ENCODE data around the gene KLK10.

The KLK10 gene

DNA sequence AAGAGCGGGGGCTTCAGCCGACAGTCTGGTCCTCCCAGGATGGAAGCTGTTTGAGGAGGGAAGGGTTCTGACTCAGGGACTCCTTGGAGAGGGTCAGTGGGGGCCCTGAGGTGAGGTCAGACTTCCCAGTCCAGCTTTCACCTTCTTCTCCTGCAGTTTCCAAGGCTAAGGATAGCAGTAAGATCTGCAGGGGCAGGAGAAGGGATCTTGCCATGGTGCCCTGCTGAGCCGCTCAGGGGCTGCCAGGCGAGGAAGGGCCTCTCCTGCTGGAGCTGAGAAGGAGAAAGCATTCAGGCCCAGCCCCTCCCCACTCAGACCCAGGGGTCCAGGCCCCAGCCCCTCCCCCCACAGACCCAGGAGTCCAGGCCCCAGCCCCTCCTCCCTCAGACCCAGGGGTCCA lies 37.3 kb downstream of the KLK10 start:
- Histone ChIP-seq H3K9ac (ENCODE audit: low read depth, low read length) (no peak overlapping the region), H2AFZ (ENCODE audit: low read depth, low read length) (no peak overlapping the region), H3K4me1 (ENCODE audit: insufficient read depth, low read length) (no peaks in the 10 kb centered on the region), H3K27me3 (ENCODE audit: insufficient read depth, low read length, poor library complexity) (peaks cover 3% of the 10 kb centered on the region), H4K20me1 (ENCODE audit: insufficient read depth, low read length) (no peaks in the 10 kb centered on the region), H3K27ac (ENCODE audit: low read length) (no peak overlapping the region), H3K36me3 (ENCODE audit: insufficient read depth, low read length) (no peaks in the 10 kb centered on the region), H3K79me2 (ENCODE audit: insufficient read depth, low read length) (no peaks in the 10 kb centered on the region), H3K4me3 (ENCODE audit: low read depth in 1 of 2, low read length in 2 of 2) (no peak overlapping the region), H3K9me3 (ENCODE audit: insufficient read depth, low read length, severe bottlenecking) (no peaks in the 10 kb centered on the region), H3K4me2 (ENCODE audit: insufficient read depth, low read length) (no peak overlapping the region)
- no peak for TF ChIP-seq EZH2 (IDR thresholded peaks at IDR 0.05; ENCODE audit: borderline replicate concordance, low read depth, low read length, severe bottlenecking)
- TF ChIP-seq, protein P1, sequence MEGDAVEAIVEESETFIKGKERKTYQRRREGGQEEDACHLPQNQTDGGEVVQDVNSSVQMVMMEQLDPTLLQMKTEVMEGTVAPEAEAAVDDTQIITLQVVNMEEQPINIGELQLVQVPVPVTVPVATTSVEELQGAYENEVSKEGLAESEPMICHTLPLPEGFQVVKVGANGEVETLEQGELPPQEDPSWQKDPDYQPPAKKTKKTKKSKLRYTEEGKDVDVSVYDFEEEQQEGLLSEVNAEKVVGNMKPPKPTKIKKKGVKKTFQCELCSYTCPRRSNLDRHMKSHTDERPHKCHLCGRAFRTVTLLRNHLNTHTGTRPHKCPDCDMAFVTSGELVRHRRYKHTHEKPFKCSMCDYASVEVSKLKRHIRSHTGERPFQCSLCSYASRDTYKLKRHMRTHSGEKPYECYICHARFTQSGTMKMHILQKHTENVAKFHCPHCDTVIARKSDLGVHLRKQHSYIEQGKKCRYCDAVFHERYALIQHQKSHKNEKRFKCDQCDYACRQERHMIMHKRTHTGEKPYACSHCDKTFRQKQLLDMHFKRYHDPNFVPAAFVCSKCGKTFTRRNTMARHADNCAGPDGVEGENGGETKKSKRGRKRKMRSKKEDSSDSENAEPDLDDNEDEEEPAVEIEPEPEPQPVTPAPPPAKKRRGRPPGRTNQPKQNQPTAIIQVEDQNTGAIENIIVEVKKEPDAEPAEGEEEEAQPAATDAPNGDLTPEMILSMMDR (IDR thresholded peaks at IDR 0.05; ENCODE audit: borderline replicate concordance, extremely low read depth, low read length, poor library complexity, severe bottlenecking) = no peak
- DNase-seq (no peak), ATAC-seq (ENCODE audit: insufficient read depth, low read depth) (no peak)

DNA sequence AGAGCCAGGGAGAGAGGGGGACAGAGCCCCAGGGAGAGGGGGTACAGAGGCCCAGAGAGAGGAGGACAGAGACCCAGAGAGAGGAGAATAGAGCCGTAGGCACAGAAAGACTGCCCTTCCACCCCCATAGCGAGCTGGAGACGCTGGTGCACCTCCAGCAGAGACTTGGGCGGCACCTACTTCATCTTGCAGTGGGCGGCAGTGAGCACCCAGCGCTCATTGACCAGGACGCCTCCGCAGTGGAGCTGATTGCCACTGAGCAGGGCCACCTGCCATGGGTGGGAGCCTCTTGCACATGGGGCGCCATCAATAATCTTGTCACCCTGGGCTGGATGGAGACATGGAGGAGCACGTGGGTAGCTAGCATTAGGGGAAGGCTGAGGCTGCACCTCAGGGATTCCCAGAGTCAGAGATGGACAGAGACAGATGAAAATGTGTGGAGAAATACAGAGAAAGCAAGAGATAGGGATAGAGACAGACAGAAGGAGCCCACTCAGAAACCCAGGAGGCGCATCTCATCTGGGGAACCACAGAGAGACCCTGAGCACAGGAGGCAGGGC lies 37.8 kb downstream of the KLK10 start:
- Histone ChIP-seq H4K20me1 (ENCODE audit: insufficient read depth, low read length) (no peaks in the 10 kb centered on the region), H3K79me2 (ENCODE audit: insufficient read depth, low read length) (no peaks in the 10 kb centered on the region), H2AFZ (ENCODE audit: low read depth, low read length) (no peak overlapping the region), H3K4me3 (ENCODE audit: low read depth in 1 of 2, low read length in 2 of 2) (no peak overlapping the region), H3K9ac (ENCODE audit: low read depth, low read length) (no peak overlapping the region), H3K4me2 (ENCODE audit: insufficient read depth, low read length) (no peak overlapping the region), H3K27me3 (ENCODE audit: insufficient read depth, low read length, poor library complexity) (no peaks in the 10 kb centered on the region), H3K4me1 (ENCODE audit: insufficient read depth, low read length) (no peaks in the 10 kb centered on the region), H3K36me3 (ENCODE audit: insufficient read depth, low read length) (no peaks in the 10 kb centered on the region), H3K27ac (ENCODE audit: low read length) (no peak overlapping the region), H3K9me3 (ENCODE audit: insufficient read depth, low read length, severe bottlenecking) (no peaks in the 10 kb centered on the region)
- TF ChIP-seq, protein P1 (IDR thresholded peaks at IDR 0.05; ENCODE audit: borderline replicate concordance, extremely low read depth, low read length, poor library complexity, severe bottlenecking) = no peak
- no peak for TF ChIP-seq EZH2 (IDR thresholded peaks at IDR 0.05; ENCODE audit: borderline replicate concordance, low read depth, low read length, severe bottlenecking)
- DNase-seq (no peak), ATAC-seq (ENCODE audit: insufficient read depth, low read depth) (no peak)

DNA sequence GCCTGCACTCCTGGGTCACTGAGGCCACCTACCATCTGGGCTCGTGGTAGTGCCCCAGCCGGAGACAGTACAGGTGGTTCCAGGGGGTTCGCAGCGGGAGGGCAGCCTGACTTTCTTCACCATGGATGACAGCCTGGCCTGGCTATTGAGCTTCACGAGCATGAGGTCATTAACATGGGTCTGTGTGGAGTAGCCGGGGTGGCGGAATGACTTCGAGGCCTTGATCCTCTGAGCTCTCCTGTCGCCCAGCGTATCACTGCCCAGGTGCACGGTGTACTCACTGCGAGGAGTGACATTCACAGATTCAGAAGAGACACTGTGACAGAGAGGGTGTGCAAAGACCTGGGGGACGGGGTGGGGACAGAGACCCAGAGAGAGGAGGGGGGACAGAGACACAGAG lies 39.3 kb downstream of the KLK10 start:
- H3K36me3 ChIP-seq (ENCODE audit: insufficient read depth, low read length) = no peaks in the 10 kb centered on the region
- no peaks in the 10 kb centered on the region for H3K4me1 ChIP-seq (ENCODE audit: insufficient read depth, low read length)
- TF ChIP-seq EZH2 (IDR thresholded peaks at IDR 0.05; ENCODE audit: borderline replicate concordance, low read depth, low read length, severe bottlenecking) = no peak
- TF ChIP-seq, protein P1 (IDR thresholded peaks at IDR 0.05; ENCODE audit: borderline replicate concordance, extremely low read depth, low read length, poor library complexity, severe bottlenecking) = no peak
- H2AFZ ChIP-seq (ENCODE audit: low read depth, low read length) = no peak overlapping the region
- no peaks in the 10 kb centered on the region for H3K9me3 ChIP-seq (ENCODE audit: insufficient read depth, low read length, severe bottlenecking)
- H3K27ac ChIP-seq (ENCODE audit: low read length) = no peak overlapping the region
- no peaks in the 10 kb centered on the region for H3K27me3 ChIP-seq (ENCODE audit: insufficient read depth, low read length, poor library complexity)
- no peak overlapping the region for H3K9ac ChIP-seq (ENCODE audit: low read depth, low read length)
- H3K4me2 ChIP-seq (ENCODE audit: insufficient read depth, low read length) = no peak overlapping the region
- no peak for ATAC-seq (ENCODE audit: insufficient read depth, low read depth)
- H3K79me2 ChIP-seq (ENCODE audit: insufficient read depth, low read length) = no peaks in the 10 kb centered on the region
- no peaks in the 10 kb centered on the region for H4K20me1 ChIP-seq (ENCODE audit: insufficient read depth, low read length)
- DNase-seq = no peak
- no peak overlapping the region for H3K4me3 ChIP-seq (ENCODE audit: low read depth in 1 of 2, low read length in 2 of 2)

DNA sequence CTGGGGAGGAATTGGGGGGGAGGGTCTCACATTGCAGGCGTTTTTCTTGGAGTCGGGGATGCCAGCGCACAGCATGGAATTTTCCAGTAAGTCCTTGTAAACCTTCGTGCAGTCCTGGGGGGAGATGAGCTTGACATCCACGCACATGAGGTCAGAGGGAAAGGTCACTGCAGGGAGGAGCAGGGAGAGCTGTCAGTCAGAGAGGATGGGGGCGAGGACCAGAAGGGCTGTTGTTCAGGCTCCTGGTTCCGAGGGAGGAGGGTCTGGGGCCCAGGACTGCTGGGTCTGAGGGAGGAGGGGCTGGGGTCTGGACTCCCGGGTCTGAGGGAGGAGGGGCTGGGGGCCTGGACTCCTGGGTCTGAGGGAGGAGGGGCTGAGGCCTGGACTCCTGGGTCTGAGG lies 39.8 kb downstream of the KLK10 start:
- H3K27me3 ChIP-seq (ENCODE audit: insufficient read depth, low read length, poor library complexity) = no peaks in the 10 kb centered on the region
- no peaks in the 10 kb centered on the region for H4K20me1 ChIP-seq (ENCODE audit: insufficient read depth, low read length)
- H3K4me2 ChIP-seq (ENCODE audit: insufficient read depth, low read length) = no peak overlapping the region
- H3K36me3 ChIP-seq (ENCODE audit: insufficient read depth, low read length) = no peaks in the 10 kb centered on the region
- no peak overlapping the region for H3K4me3 ChIP-seq (ENCODE audit: low read depth in 1 of 2, low read length in 2 of 2)
- no peaks in the 10 kb centered on the region for H3K4me1 ChIP-seq (ENCODE audit: insufficient read depth, low read length)
- ATAC-seq (ENCODE audit: insufficient read depth, low read depth) = no peak
- no peaks in the 10 kb centered on the region for H3K9me3 ChIP-seq (ENCODE audit: insufficient read depth, low read length, severe bottlenecking)
- H3K27ac ChIP-seq (ENCODE audit: low read length) = no peak overlapping the region
- H3K79me2 ChIP-seq (ENCODE audit: insufficient read depth, low read length) = no peaks in the 10 kb centered on the region
- TF ChIP-seq, protein P1 (IDR thresholded peaks at IDR 0.05; ENCODE audit: borderline replicate concordance, extremely low read depth, low read length, poor library complexity, severe bottlenecking) = no peak
- H3K9ac ChIP-seq (ENCODE audit: low read depth, low read length) = no peak overlapping the region
- no peak for DNase-seq
- H2AFZ ChIP-seq (ENCODE audit: low read depth, low read length) = no peak overlapping the region
